ENCODE results near the gene ATP11A.

ATP11A gene

GRCh38 chr13:112814905-112815585 lies 125.2 kb downstream of the ATP11A start:
- peaks cover 37 to 65% of the 10 kb centered on the region in 2 donors for H3K36me3 ChIP-seq (ENCODE audit: control insufficient read depth in 1 of 2, insufficient read depth in 2 of 2, low read length in 2 of 2)
- no peak overlapping the region for H3K27ac ChIP-seq (ENCODE audit: low read length)
- H3K27me3 ChIP-seq (ENCODE audit: low read depth, low read length) = no peaks in the 10 kb centered on the region
- H3K4me3 ChIP-seq (ENCODE audit: low read depth in 1 of 2, low read length in 2 of 2) = no peak overlapping the region
- no peaks in the 10 kb centered on the region for H3K4me1 ChIP-seq (ENCODE audit: control insufficient read depth in 1 of 2, insufficient read depth in 2 of 2, low read length in 2 of 2)
- peaks cover 0 to 4% of the 10 kb centered on the region in 2 donors for H3K9me3 ChIP-seq (ENCODE audit: control insufficient read depth in 1 of 2, low read length in 2 of 2)

- Histone ChIP-seq H3K27ac (ENCODE audit: low read length) (no peak overlapping the region), H3K27me3 (ENCODE audit: low read depth, low read length) (no peaks in the 10 kb centered on the region), H3K4me3 (ENCODE audit: low read depth in 1 of 2, low read length in 2 of 2) (no peak overlapping the region), H3K4me1 (ENCODE audit: control insufficient read depth in 1 of 2, insufficient read depth in 2 of 2, low read length in 2 of 2) (no peaks in the 10 kb centered on the region), H3K36me3 (ENCODE audit: control insufficient read depth in 1 of 2, insufficient read depth in 2 of 2, low read length in 2 of 2) (peaks cover 43 to 66% of the 10 kb centered on the region in 2 donors), H3K9me3 (ENCODE audit: control insufficient read depth in 1 of 2, low read length in 2 of 2) (peaks cover 0 to 4% of the 10 kb centered on the region in 2 donors)
These were observed 126.0 kb downstream of the ATP11A start for GRCh38 chr13:112815871-112816270.

- H3K9me3 ChIP-seq (ENCODE audit: control insufficient read depth in 1 of 2, low read length in 2 of 2) = peaks cover 0 to 4% of the 10 kb centered on the region in 2 donors
- no peaks in the 10 kb centered on the region for H3K27me3 ChIP-seq (ENCODE audit: low read depth, low read length)
- H3K4me1 ChIP-seq (ENCODE audit: control insufficient read depth in 1 of 2, insufficient read depth in 2 of 2, low read length in 2 of 2) = no peaks in the 10 kb centered on the region
- no peak overlapping the region for H3K4me3 ChIP-seq (ENCODE audit: low read depth in 1 of 2, low read length in 2 of 2)
- peaks cover 43 to 64% of the 10 kb centered on the region in 2 donors for H3K36me3 ChIP-seq (ENCODE audit: control insufficient read depth in 1 of 2, insufficient read depth in 2 of 2, low read length in 2 of 2)
- H3K27ac ChIP-seq (ENCODE audit: low read length) = no peak overlapping the region
These were observed 128.3 kb downstream of the ATP11A start for GRCh38 chr13:112818040-112818697.

GRCh38 chr13:112818698-112819045 lies 128.8 kb downstream of the ATP11A start:
- Histone ChIP-seq H3K36me3 (ENCODE audit: control insufficient read depth in 1 of 2, insufficient read depth in 2 of 2, low read length in 2 of 2) (peaks cover 47 to 65% of the 10 kb centered on the region in 2 donors), H3K9me3 (ENCODE audit: control insufficient read depth in 1 of 2, low read length in 2 of 2) (peaks cover 0 to under 1% of the 10 kb centered on the region in 2 donors), H3K4me3 (ENCODE audit: low read depth in 1 of 2, low read length in 2 of 2) (no peak overlapping the region), H3K27me3 (ENCODE audit: low read depth, low read length) (no peaks in the 10 kb centered on the region), H3K27ac (ENCODE audit: low read length) (no peak overlapping the region), H3K4me1 (ENCODE audit: control insufficient read depth in 1 of 2, insufficient read depth in 2 of 2, low read length in 2 of 2) (no peaks in the 10 kb centered on the region)

- no peaks in the 10 kb centered on the region for H3K9me3 ChIP-seq (ENCODE audit: control insufficient read depth in 1 of 2, low read length in 2 of 2)
- H3K27ac ChIP-seq (ENCODE audit: low read length) = no peak overlapping the region
- no peak overlapping the region for H3K4me3 ChIP-seq (ENCODE audit: low read depth in 1 of 2, low read length in 2 of 2)
- H3K4me1 ChIP-seq (ENCODE audit: control insufficient read depth in 1 of 2, insufficient read depth in 2 of 2, low read length in 2 of 2) = no peaks in the 10 kb centered on the region
- H3K36me3 ChIP-seq (ENCODE audit: control insufficient read depth in 1 of 2, insufficient read depth in 2 of 2, low read length in 2 of 2) = peaks cover 52 to 68% of the 10 kb centered on the region in 2 donors
- no peaks in the 10 kb centered on the region for H3K27me3 ChIP-seq (ENCODE audit: low read depth, low read length)
These were observed 129.3 kb downstream of the ATP11A start for GRCh38 chr13:112819111-112819510.

- no peak overlapping the region for H3K4me3 ChIP-seq (ENCODE audit: low read depth in 1 of 2, low read length in 2 of 2)
- H3K27ac ChIP-seq (ENCODE audit: low read length) = no peak overlapping the region
- no peaks in the 10 kb centered on the region for H3K27me3 ChIP-seq (ENCODE audit: low read depth, low read length)
- no peaks in the 10 kb centered on the region for H3K4me1 ChIP-seq (ENCODE audit: control insufficient read depth in 1 of 2, insufficient read depth in 2 of 2, low read length in 2 of 2)
- H3K9me3 ChIP-seq (ENCODE audit: control insufficient read depth in 1 of 2, low read length in 2 of 2) = no peaks in the 10 kb centered on the region
- peaks cover 59 to 73% of the 10 kb centered on the region in 2 donors for H3K36me3 ChIP-seq (ENCODE audit: control insufficient read depth in 1 of 2, insufficient read depth in 2 of 2, low read length in 2 of 2)
These were observed 130.0 kb downstream of the ATP11A start for GRCh38 chr13:112819816-112820215.

- no peaks in the 10 kb centered on the region for H3K9me3 ChIP-seq (ENCODE audit: control insufficient read depth in 1 of 2, low read length in 2 of 2)
- no peaks in the 10 kb centered on the region for H3K4me1 ChIP-seq (ENCODE audit: control insufficient read depth in 1 of 2, insufficient read depth in 2 of 2, low read length in 2 of 2)
- no peaks in the 10 kb centered on the region for H3K27me3 ChIP-seq (ENCODE audit: low read depth, low read length)
- peaks cover 60 to 73% of the 10 kb centered on the region in 2 donors for H3K36me3 ChIP-seq (ENCODE audit: control insufficient read depth in 1 of 2, insufficient read depth in 2 of 2, low read length in 2 of 2)
- no peak overlapping the region for H3K4me3 ChIP-seq (ENCODE audit: low read depth in 1 of 2, low read length in 2 of 2)
- no peak overlapping the region for H3K27ac ChIP-seq (ENCODE audit: low read length)
These were observed 130.5 kb downstream of the ATP11A start for GRCh38 chr13:112820318-112820717.

GRCh38 chr13:112821340-112822055 lies 131.7 kb downstream of the ATP11A start:
- peaks cover 59 to 72% of the 10 kb centered on the region in 2 donors for H3K36me3 ChIP-seq (ENCODE audit: control insufficient read depth in 1 of 2, insufficient read depth in 2 of 2, low read length in 2 of 2)
- no peak overlapping the region for H3K27ac ChIP-seq (ENCODE audit: low read length)
- H3K4me1 ChIP-seq (ENCODE audit: control insufficient read depth in 1 of 2, insufficient read depth in 2 of 2, low read length in 2 of 2) = no peaks in the 10 kb centered on the region

GRCh38 chr13:112822851-112823250 lies 133.0 kb downstream of the ATP11A start:
- no peak overlapping the region for H3K27ac ChIP-seq (ENCODE audit: low read length)
- no peaks in the 10 kb centered on the region for H3K4me1 ChIP-seq (ENCODE audit: control insufficient read depth in 1 of 2, insufficient read depth in 2 of 2, low read length in 2 of 2)
- H3K4me3 ChIP-seq (ENCODE audit: low read depth in 1 of 2, low read length in 2 of 2) = no peak overlapping the region
- no peaks in the 10 kb centered on the region for H3K27me3 ChIP-seq (ENCODE audit: low read depth, low read length)
- H3K36me3 ChIP-seq (ENCODE audit: control insufficient read depth in 1 of 2, insufficient read depth in 2 of 2, low read length in 2 of 2) = peaks cover 49 to 74% of the 10 kb centered on the region in 2 donors
- H3K9me3 ChIP-seq (ENCODE audit: control insufficient read depth in 1 of 2, low read length in 2 of 2) = no peaks in the 10 kb centered on the region

More at GRCh38 chr13:112821340-112822055, 131.7 kb downstream of the ATP11A start:
- no peaks in the 10 kb centered on the region for H3K9me3 ChIP-seq (ENCODE audit: control insufficient read depth in 1 of 2, low read length in 2 of 2)
- H3K27me3 ChIP-seq (ENCODE audit: low read depth, low read length) = no peaks in the 10 kb centered on the region
- H3K4me3 ChIP-seq (ENCODE audit: low read depth in 1 of 2, low read length in 2 of 2) = no peak overlapping the region

- Histone ChIP-seq H3K4me3 (ENCODE audit: low read depth in 1 of 2, low read length in 2 of 2) (no peak overlapping the region), H3K36me3 (ENCODE audit: control insufficient read depth in 1 of 2, insufficient read depth in 2 of 2, low read length in 2 of 2) (peaks cover 37 to 74% of the 10 kb centered on the region in 2 donors), H3K4me1 (ENCODE audit: control insufficient read depth in 1 of 2, insufficient read depth in 2 of 2, low read length in 2 of 2) (no peaks in the 10 kb centered on the region), H3K27ac (ENCODE audit: low read length) (no peak overlapping the region), H3K27me3 (ENCODE audit: low read depth, low read length) (no peaks in the 10 kb centered on the region), H3K9me3 (ENCODE audit: control insufficient read depth in 1 of 2, low read length in 2 of 2) (no peaks in the 10 kb centered on the region)
These were observed 134.6 kb downstream of the ATP11A start for GRCh38 chr13:112824429-112824828.

GRCh38 chr13:112825071-112825470 lies 135.2 kb downstream of the ATP11A start:
- H3K4me1 ChIP-seq (ENCODE audit: control insufficient read depth in 1 of 2, insufficient read depth in 2 of 2, low read length in 2 of 2) = no peaks in the 10 kb centered on the region
- no peaks in the 10 kb centered on the region for H3K27me3 ChIP-seq (ENCODE audit: low read depth, low read length)
- H3K36me3 ChIP-seq (ENCODE audit: control insufficient read depth in 1 of 2, insufficient read depth in 2 of 2, low read length in 2 of 2) = peaks cover 36 to 71% of the 10 kb centered on the region in 2 donors
- H3K27ac ChIP-seq (ENCODE audit: low read length) = no peak overlapping the region
- no peaks in the 10 kb centered on the region for H3K9me3 ChIP-seq (ENCODE audit: control insufficient read depth in 1 of 2, low read length in 2 of 2)
- H3K4me3 ChIP-seq (ENCODE audit: low read depth in 1 of 2, low read length in 2 of 2) = no peak overlapping the region

All from muscle layer of duodenum (tissue), 2 donors.